ENCODE data around the gene PRR29.
A peak's percentile ranks its signal among the peaks of the same experiment; 100 is the strongest.
"Not testable (repeated sequence)": the region's sequence is repeated elsewhere in the genome, so short reads cannot be mapped to it uniquely, and the experiment has no call there.

Gene PRR29

GRCh38 chr17:63997341-63998048, 656 bp upstream of the PRR29 start:
- no peak for DNase-seq (ENCODE audit: low read depth, low spot score)

GRCh38 chr17:63998721-63999679, 849 bp downstream of the PRR29 start:
- no peak for DNase-seq (ENCODE audit: low read depth, low spot score)

GRCh38 chr17:63999680-64000531, 1.8 kb downstream of the PRR29 start:
- DNase-seq (ENCODE audit: low read depth, low spot score): no peak

GRCh38 chr17:64001091-64001579, 3.0 kb downstream of the PRR29 start:
- DNase-seq (ENCODE audit: low read depth, low spot score): no peak

GRCh38 chr17:64001763-64002529, 3.8 kb downstream of the PRR29 start:
- DNase-seq (ENCODE audit: low read depth, low spot score): no peak

- DNase-seq (ENCODE audit: low read depth, low spot score): no peak
These were observed 4.7 kb downstream of the PRR29 start for GRCh38 chr17:64002658-64003525.

GRCh38 chr17:64003526-64004121, 5.5 kb downstream of the PRR29 start:
- no peak for DNase-seq (ENCODE audit: low read depth, low spot score)

GRCh38 chr17:64004218-64004770, 6.1 kb downstream of the PRR29 start:
- no peak for DNase-seq (ENCODE audit: low read depth, low spot score)

- no peak for DNase-seq (ENCODE audit: low read depth, low spot score)
These were observed 7.0 kb downstream of the PRR29 start for GRCh38 chr17:64004903-64005733.

GRCh38 chr17:64005734-64006167, 7.6 kb downstream of the PRR29 start:
- DNase-seq (ENCODE audit: low read depth, low spot score): no peak

GRCh38 chr17:64006361-64007088, 8.4 kb downstream of the PRR29 start:
- no peak for DNase-seq (ENCODE audit: low read depth, low spot score)

- not testable (repeated sequence) for DNase-seq (ENCODE audit: low read depth, low spot score)
These were observed 9.1 kb downstream of the PRR29 start for GRCh38 chr17:64007089-64007837.

- DNase-seq (ENCODE audit: low read depth, low spot score): no peak
These were observed 9.7 kb downstream of the PRR29 start for GRCh38 chr17:64007838-64008282.

- DNase-seq (ENCODE audit: low read depth, low spot score): no peak
These were observed 10.2 kb downstream of the PRR29 start for GRCh38 chr17:64008346-64008745.

- no peak for DNase-seq (ENCODE audit: low read depth, low spot score)
These were observed 10.7 kb downstream of the PRR29 start for GRCh38 chr17:64008830-64009229.

GRCh38 chr17:64009571-64010402, 11.6 kb downstream of the PRR29 start:
- DNase-seq (ENCODE audit: low read depth, low spot score): peak; percentile 21

Data from astrocyte of the hippocampus (primary cell).